ENCODE results near the gene PCYT2. TPM values are rescaled to one million over a fixed set of nuclear protein-coding genes. Genes with fewer than 3 reads are reported as not detected.
A peak's percentile ranks its signal among the peaks of the same experiment; 100 is the strongest.

The PCYT2 gene
- polyA plus RNA-seq, 1 donor (not counting 4 experiments of a cell fraction or from before 2014, with no cell fraction given): 38.1 TPM

DNA sequence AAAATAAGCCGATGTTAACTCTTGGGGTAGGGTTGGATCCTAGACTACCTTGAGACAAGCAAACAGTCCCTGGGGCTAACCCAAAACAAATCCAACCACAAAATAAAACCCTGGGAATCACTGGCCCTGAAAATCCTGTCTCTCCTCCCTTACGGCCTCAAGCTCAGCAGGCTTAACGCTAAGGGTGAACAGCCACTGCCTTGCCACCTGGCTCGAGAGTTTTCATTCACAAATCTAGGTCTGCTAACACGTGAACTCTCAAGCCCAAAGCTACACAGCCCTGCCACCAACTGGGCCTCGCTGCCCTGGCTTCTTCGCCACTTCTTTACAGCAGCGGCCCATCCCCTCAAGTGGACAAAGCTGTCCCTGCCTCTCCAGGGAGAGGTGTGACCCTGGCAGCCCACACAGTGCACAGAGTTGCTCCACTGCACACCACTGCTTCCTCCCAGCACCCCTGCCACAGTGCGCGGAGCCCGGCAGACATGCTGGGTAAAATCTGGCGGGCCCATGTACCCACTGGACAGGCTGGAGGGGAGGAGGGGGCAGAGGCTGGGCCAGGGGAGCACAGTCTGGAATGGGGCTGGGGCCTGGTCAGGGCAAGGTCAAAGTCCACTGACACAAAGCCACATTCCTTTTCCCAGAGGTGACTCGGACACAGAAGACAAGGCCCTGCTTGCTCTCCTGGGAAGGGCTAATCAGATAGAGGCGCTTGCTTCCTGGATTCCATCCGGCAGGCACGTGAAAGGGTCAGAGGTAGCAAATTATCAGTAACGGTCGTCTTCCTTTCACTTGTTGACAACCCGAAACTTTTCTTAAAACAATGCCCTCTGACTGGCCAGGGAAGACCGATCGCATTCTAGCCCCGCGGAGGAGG lies 996 bp downstream of the PCYT2 start:
- Histone ChIP-seq H3K79me2 (ENCODE audit: control insufficient read depth, insufficient read depth, low read length) (peaks cover 17% of the 10 kb centered on the region), H3K4me1 (ENCODE audit: control insufficient read depth, extremely low read depth, insufficient read depth, low read length) (peaks cover 24% of the 10 kb centered on the region), H3K4me3 (ENCODE audit: control insufficient read depth in 2 of 3, extremely low read depth in 1 of 3, insufficient read depth in 2 of 3, low read depth in 1 of 3, low read length in 3 of 3) (peak overlapping the region; percentile 67 to 90 (median 83)), H3K9me1 (ENCODE audit: control insufficient read depth, extremely low read depth, insufficient read depth, low read length) (peaks cover 7% of the 10 kb centered on the region), H4K20me1 (ENCODE audit: control insufficient read depth, extremely low read depth, insufficient read depth, low read length) (peaks cover 3% of the 10 kb centered on the region), H3K4me2 (ENCODE audit: control insufficient read depth, extremely low read depth, insufficient read depth, low read depth, low read length) (peak overlapping the region; percentile 59), H3K9me3 (ENCODE audit: control insufficient read depth, low read depth, low read length) (no peaks in the 10 kb centered on the region), H3K36me3 (ENCODE audit: control insufficient read depth in 2 of 2, extremely low read depth in 1 of 2, insufficient read depth in 2 of 2, low read length in 2 of 2) (peaks cover 34 to 40% of the 10 kb centered on the region in 2 experiments), H3K27ac (ENCODE audit: control insufficient read depth, insufficient read depth, low read length) (peak overlapping the region; percentile 58), H2AFZ (ENCODE audit: control insufficient read depth, low read length) (no peak overlapping the region), H3K27me3 (ENCODE audit: control insufficient read depth, extremely low read depth, insufficient read depth, low read length) (no peaks in the 10 kb centered on the region), H3K9ac (ENCODE audit: control insufficient read depth, extremely low read depth, insufficient read depth, low read length) (peak overlapping the region; percentile 78)
- FAIRE-seq (no peak), DNase-seq (ENCODE audit: low read depth, low spot score) (no peak)
- TF ChIP-seq, protein P1, sequence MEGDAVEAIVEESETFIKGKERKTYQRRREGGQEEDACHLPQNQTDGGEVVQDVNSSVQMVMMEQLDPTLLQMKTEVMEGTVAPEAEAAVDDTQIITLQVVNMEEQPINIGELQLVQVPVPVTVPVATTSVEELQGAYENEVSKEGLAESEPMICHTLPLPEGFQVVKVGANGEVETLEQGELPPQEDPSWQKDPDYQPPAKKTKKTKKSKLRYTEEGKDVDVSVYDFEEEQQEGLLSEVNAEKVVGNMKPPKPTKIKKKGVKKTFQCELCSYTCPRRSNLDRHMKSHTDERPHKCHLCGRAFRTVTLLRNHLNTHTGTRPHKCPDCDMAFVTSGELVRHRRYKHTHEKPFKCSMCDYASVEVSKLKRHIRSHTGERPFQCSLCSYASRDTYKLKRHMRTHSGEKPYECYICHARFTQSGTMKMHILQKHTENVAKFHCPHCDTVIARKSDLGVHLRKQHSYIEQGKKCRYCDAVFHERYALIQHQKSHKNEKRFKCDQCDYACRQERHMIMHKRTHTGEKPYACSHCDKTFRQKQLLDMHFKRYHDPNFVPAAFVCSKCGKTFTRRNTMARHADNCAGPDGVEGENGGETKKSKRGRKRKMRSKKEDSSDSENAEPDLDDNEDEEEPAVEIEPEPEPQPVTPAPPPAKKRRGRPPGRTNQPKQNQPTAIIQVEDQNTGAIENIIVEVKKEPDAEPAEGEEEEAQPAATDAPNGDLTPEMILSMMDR (optimal IDR thresholded peaks at IDR 0.05 in 1 of 3, IDR thresholded peaks at IDR 0.05 in 1 of 3, conservative IDR thresholded peaks at IDR 0.05 in 1 of 3; ENCODE audit: extremely low read depth in 1 of 3, insufficient read depth in 2 of 3, low read length in 3 of 3): no peak
- TF ChIP-seq EZH2 (IDR thresholded peaks at IDR 0.05; ENCODE audit: low read length): no peak
- dilution Hi-C loops (cut with MboI; ENCODE audit: extremely low pct_ligation_motif_present, low sequenced_read_pairs): no loop called here

GRCh38 chr17:81909231-81909630 lies 2.0 kb downstream of the PCYT2 start:
- H3K9me1 ChIP-seq (ENCODE audit: control insufficient read depth, extremely low read depth, insufficient read depth, low read length): peaks cover 7% of the 10 kb centered on the region
- no peak overlapping the region for H3K4me2 ChIP-seq (ENCODE audit: control insufficient read depth, extremely low read depth, insufficient read depth, low read depth, low read length)
- H3K36me3 ChIP-seq (ENCODE audit: control insufficient read depth in 2 of 2, extremely low read depth in 1 of 2, insufficient read depth in 2 of 2, low read length in 2 of 2): peaks cover 28 to 33% of the 10 kb centered on the region in 2 experiments
- peaks cover 24% of the 10 kb centered on the region for H3K4me1 ChIP-seq (ENCODE audit: control insufficient read depth, extremely low read depth, insufficient read depth, low read length)
- no peaks in the 10 kb centered on the region for H3K27me3 ChIP-seq (ENCODE audit: control insufficient read depth, extremely low read depth, insufficient read depth, low read length)
- dilution Hi-C loops (cut with MboI; ENCODE audit: extremely low pct_ligation_motif_present, low sequenced_read_pairs): no loop called here
- no peak overlapping the region for H3K9ac ChIP-seq (ENCODE audit: control insufficient read depth, extremely low read depth, insufficient read depth, low read length)
- FAIRE-seq: no peak
- peaks cover 17% of the 10 kb centered on the region for H3K79me2 ChIP-seq (ENCODE audit: control insufficient read depth, insufficient read depth, low read length)
- H3K9me3 ChIP-seq (ENCODE audit: control insufficient read depth, low read depth, low read length): no peaks in the 10 kb centered on the region
- no peak overlapping the region for H3K4me3 ChIP-seq (ENCODE audit: control insufficient read depth in 2 of 3, extremely low read depth in 1 of 3, insufficient read depth in 2 of 3, low read depth in 1 of 3, low read length in 3 of 3)
- no peak overlapping the region for H3K27ac ChIP-seq (ENCODE audit: control insufficient read depth, insufficient read depth, low read length)
- DNase-seq (ENCODE audit: low read depth, low spot score): no peak
- peaks cover 3% of the 10 kb centered on the region for H4K20me1 ChIP-seq (ENCODE audit: control insufficient read depth, extremely low read depth, insufficient read depth, low read length)
- TF ChIP-seq, protein P1 (optimal IDR thresholded peaks at IDR 0.05 in 1 of 3, IDR thresholded peaks at IDR 0.05 in 1 of 3, conservative IDR thresholded peaks at IDR 0.05 in 1 of 3; ENCODE audit: extremely low read depth in 1 of 3, insufficient read depth in 2 of 3, low read length in 3 of 3): no peak
- no peak for TF ChIP-seq EZH2 (IDR thresholded peaks at IDR 0.05; ENCODE audit: low read length)
- H2AFZ ChIP-seq (ENCODE audit: control insufficient read depth, low read length): no peak overlapping the region

Measured in keratinocyte (primary cell).